Activated CD8-positive, alpha-beta memory T cell treated with anti-CD3 and anti-CD28 coated beads, Interleukin-2, amount 50 U/mL, for 24 hours (primary cell): ENCODE measurements around the gene TSPAN9.

Experiments
- DNase-seq: peaks from one replicate; pipeline ENCODE4 v3.0.0-alpha.2; 2020; ENCODE audit errors: extremely low read depth

Gene TSPAN9

GRCh38 chr12:3099146-3099545 is 22.0 kb downstream of the TSPAN9 start:
- no peak for DNase-seq

- DNase-seq: no peak
These were observed 24.3 kb downstream of the TSPAN9 start for GRCh38 chr12:3101309-3102024.

- no peak for DNase-seq
These were observed 25.7 kb downstream of the TSPAN9 start for GRCh38 chr12:3102771-3103410.

GRCh38 chr12:3103806-3104205 is 26.6 kb downstream of the TSPAN9 start:
- DNase-seq: no peak

GRCh38 chr12:3105690-3106479 is 28.7 kb downstream of the TSPAN9 start:
- DNase-seq: no peak

GRCh38 chr12:3106579-3106978 is 29.4 kb downstream of the TSPAN9 start:
- no peak for DNase-seq

GRCh38 chr12:3107071-3107583 is 29.9 kb downstream of the TSPAN9 start:
- DNase-seq: no peak

GRCh38 chr12:3107954-3108353 is 30.8 kb downstream of the TSPAN9 start:
- no peak for DNase-seq

GRCh38 chr12:3110578-3110977 is 33.4 kb downstream of the TSPAN9 start:
- DNase-seq: no peak

- no peak for DNase-seq
These were observed 36.6 kb downstream of the TSPAN9 start for GRCh38 chr12:3113671-3114325.

GRCh38 chr12:3114671-3115070 is 37.5 kb downstream of the TSPAN9 start:
- DNase-seq: no peak

GRCh38 chr12:3115078-3115477 is 37.9 kb downstream of the TSPAN9 start:
- no peak for DNase-seq

- no peak for DNase-seq
These were observed 39.1 kb downstream of the TSPAN9 start for GRCh38 chr12:3116106-3116844.

- no peak for DNase-seq
These were observed 40.0 kb downstream of the TSPAN9 start for GRCh38 chr12:3117144-3117581.

GRCh38 chr12:3117591-3118015 is 40.4 kb downstream of the TSPAN9 start:
- DNase-seq: no peak

GRCh38 chr12:3119192-3119755 is 42.1 kb downstream of the TSPAN9 start:
- no peak for DNase-seq

- DNase-seq: no peak
These were observed 42.8 kb downstream of the TSPAN9 start for GRCh38 chr12:3119756-3120601.

- no peak for DNase-seq
These were observed 43.5 kb downstream of the TSPAN9 start for GRCh38 chr12:3120701-3121100.

- no peak for DNase-seq
These were observed 45.9 kb downstream of the TSPAN9 start for GRCh38 chr12:3122841-3123678.
